A549 (cell line): ENCODE measurements around the gene CXCL6. TPM values are rescaled to one million over a fixed set of nuclear protein-coding genes. Genes with fewer than 3 reads are reported as not detected.

Source experiments
- ATAC-seq, 2 experiments: fragments of 200-7000 bp in 1 of 2; fragments of >200 bp in 1 of 2; cut with Nextera tagmentation in 1 of 2; cut with Tn5 transposase in 1 of 2; 3 replicates each; pipeline versions ENCODE4 v1.8.0 to v1.9.1; 2018 to 2020; ENCODE audit warnings: mild to moderate bottlenecking in 1 of 2, moderate library complexity in 1 of 2
- CTCF ChIA-PET: fragments of 300-600 bp; sonication (Branson Sonifier 250); formaldehyde crosslinking; extraction: SDS; loops from one replicate; lab custom pipeline; 2021; ENCODE audit warnings: antibody characterized with exemption, inconsistent platforms; lab: Yijun Ruan, JAX
- POLR2A ChIA-PET: fragments of 350-600 bp; formaldehyde crosslinking; extraction: SDS; loops from one replicate; lab custom pipeline; 2021; ENCODE audit warnings: antibody characterized with exemption, inconsistent platforms; lab: Yijun Ruan, JAX
- DNase-seq, 2 experiments: peaks; one replicate each; pipeline versions ENCODE4 v3.0.0 to v3.0.0-alpha.2; 2011 to 2016; ENCODE audit warnings: low read depth in 1 of 2, low spot score in 1 of 2
- FAIRE-seq: peaks from 2 replicates; lab custom pipeline; 2011; peaks lifted over from hg19 to GRCh38; lab: Jason Lieb, UNC
- H3K27ac ChIP-seq, 2 experiments: fragments of >200 bp; sonication (Bioruptor Twin); formaldehyde crosslinking; 3 replicates each; pipeline ENCODE4 v1.5.1; 2016 to 2017
- H3K4me1 ChIP-seq: fragments of >200 bp; sonication (Bioruptor Twin); formaldehyde crosslinking; 3 replicates; pipeline ENCODE4 v1.6.1; 2016
- H3K4me2 ChIP-seq: fragments of >200 bp; sonication (Bioruptor Twin); formaldehyde crosslinking; 3 replicates; pipeline ENCODE4 v1.6.1; 2016
- H3K4me3 ChIP-seq: fragments of >200 bp; sonication (Bioruptor Twin); formaldehyde crosslinking; 3 replicates; pipeline ENCODE4 v1.5.1; 2016
- H3K9me3 ChIP-seq: fragments of >200 bp; sonication (Bioruptor Twin); formaldehyde crosslinking; 3 replicates; pipeline ENCODE4 v1.6.1; 2016
- BHLHE40 ChIP-seq: IDR thresholded peaks from 2 replicates; pipeline ENCODE4 v1.6.1; 2012; ENCODE audit warnings: low read depth, low read length, inconsistent platforms
- CBX2 ChIP-seq: fragments of 200-600 bp; sonication (generic); IDR thresholded peaks from 2 replicates; pipeline ENCODE4 v1.6.1; 2016; ENCODE audit warnings: low read depth, mild to moderate bottlenecking, borderline replicate concordance
- CBX8 ChIP-seq: fragments of 200-600 bp; sonication (generic); IDR thresholded peaks from 2 replicates; pipeline ENCODE4 v1.6.1; 2016
- EHF ChIP-seq: fragments of 250-450 bp; sonication (Bioruptor Pico); IDR thresholded peaks from 2 replicates; pipeline ENCODE4 v1.5.0; 2020; ENCODE audit warnings: mild to moderate bottlenecking
- ESRRA ChIP-seq: fragments of 150-350 bp; IDR thresholded peaks from 2 replicates; pipeline ENCODE4 v1.6.1; 2014; ENCODE audit warnings: mild to moderate bottlenecking, low read length, borderline replicate concordance
- FOSB ChIP-seq: fragments of 250-450 bp; sonication (Bioruptor Pico); IDR thresholded peaks from 2 replicates; pipeline ENCODE4 v1.5.0; 2020; ENCODE audit warnings: mild to moderate bottlenecking, moderate library complexity
- FOSL2 ChIP-seq, 2 experiments: fragments of 450-650 bp in 1 of 2; fragments of >200 bp in 1 of 2; sonication (Bioruptor Twin) in 1 of 2; formaldehyde crosslinking; IDR thresholded peaks; 2 replicates each; pipeline versions ENCODE4 v1.5.0 to v1.6.1; 2016 to 2020; ENCODE audit warnings: mild to moderate bottlenecking in 1 of 2, moderate library complexity in 1 of 2
- GATA3 ChIP-seq: IDR thresholded peaks from 2 replicates; pipeline ENCODE4 v1.6.1; 2012; ENCODE audit warnings: borderline replicate concordance
- HEYL ChIP-seq: fragments of 250-450 bp; sonication (Bioruptor Pico); IDR thresholded peaks from 2 replicates; pipeline ENCODE4 v1.8.0; 2021; ENCODE audit warnings: mild to moderate bottlenecking, moderate library complexity
- HOXA7 ChIP-seq: fragments of 250-450 bp; sonication (Bioruptor Pico); IDR thresholded peaks from 2 replicates; pipeline ENCODE4 v1.5.0; 2020; ENCODE audit warnings: mild to moderate bottlenecking, moderate library complexity
- JUNB ChIP-seq: fragments of >200 bp; sonication (Bioruptor Twin); formaldehyde crosslinking; IDR thresholded peaks from 2 replicates; pipeline ENCODE4 v1.6.1; 2016
- KDM1A ChIP-seq: fragments of 200-600 bp; sonication (generic); IDR thresholded peaks from 2 replicates; pipeline ENCODE4 v1.6.1; 2016; ENCODE audit warnings: low read depth, mild to moderate bottlenecking
- KDM5A ChIP-seq: fragments of 200-600 bp; sonication (generic); IDR thresholded peaks from 2 replicates; pipeline ENCODE4 v1.6.1; 2016; ENCODE audit warnings: antibody characterized with exemption, mild to moderate bottlenecking
- NPAS2 ChIP-seq: fragments of 250-450 bp; sonication (Bioruptor Pico); IDR thresholded peaks from 2 replicates; pipeline ENCODE4 v1.8.0; 2022; ENCODE audit warnings: mild to moderate bottlenecking, moderate library complexity, borderline replicate concordance
- NR3C1 ChIP-seq: fragments of >200 bp; sonication (Bioruptor Twin); formaldehyde crosslinking; IDR thresholded peaks from 3 replicates; pipeline ENCODE4 v1.6.1; 2017
- RAD21 ChIP-seq, 2 experiments: fragments of >200 bp in 1 of 2; sonication (Bioruptor Twin) in 1 of 2; formaldehyde crosslinking in 1 of 2; IDR thresholded peaks in 1 of 2; conservative IDR thresholded peaks in 1 of 2; 2 replicates in 1 of 2; 3 replicates in 1 of 2; pipeline ENCODE4 v1.6.1; 2012 to 2018; ENCODE audit warnings: inconsistent platforms in 1 of 2
- RARB ChIP-seq: fragments of 250-450 bp; sonication (Bioruptor Pico); IDR thresholded peaks from 2 replicates; pipeline ENCODE4 v1.8.0; 2021; ENCODE audit warnings: mild to moderate bottlenecking, moderate library complexity
- SMC3 ChIP-seq: fragments of >200 bp; sonication (Bioruptor Twin); formaldehyde crosslinking; IDR thresholded peaks from 3 replicates; pipeline ENCODE4 v1.6.1; 2018; ENCODE audit warnings: inconsistent platforms
- SREBF2 ChIP-seq: fragments of 450-650 bp; IDR thresholded peaks from 2 replicates; pipeline ENCODE4 v1.6.1; 2014; ENCODE audit warnings: mild to moderate bottlenecking, moderate library complexity
- TFCP2L1 ChIP-seq: fragments of 250-450 bp; sonication (Bioruptor Pico); IDR thresholded peaks from 2 replicates; pipeline ENCODE4 v1.5.0; 2021; ENCODE audit warnings: mild to moderate bottlenecking
- ZC3H11A ChIP-seq: fragments of 450-650 bp; IDR thresholded peaks from 2 replicates; pipeline ENCODE4 v1.6.1; 2014; ENCODE audit warnings: antibody characterized with exemption, mild to moderate bottlenecking
- ZNF302 ChIP-seq: fragments of 250-450 bp; sonication (Bioruptor Pico); IDR thresholded peaks from 2 replicates; pipeline ENCODE4 v1.9.0; 2021; ENCODE audit warnings: inconsistent platforms, mild to moderate bottlenecking, moderate library complexity
- WGBS: methylation state at CpG from one replicate; pipeline ENCODE4 v1.1.6; 2017; ENCODE audit errors: missing lambda C conversion rate; 5-methylcytosine and 5-hydroxymethylcytosine counted together
- polyA plus RNA-seq, 4 experiments: library from polyadenylated mRNA; depleted of rRNA in 3 of 4; stranded (reverse); fragments of >200 nt; fragmentation: RNase III in 1 of 4; extraction: RNeasy Plus Mini Kit Qiagen cat#74134 plus additional on column Dnase treatment in 1 of 4; gene quantifications; 2 replicates in 3 of 4; 3 replicates in 1 of 4; pipeline ENCODE4 v1.2.3, GENCODE V29; 2011 to 2017
- TF ChIP-seq, protein P1 (sequence below): fragments of >200 bp; sonication (Bioruptor Twin); formaldehyde crosslinking; IDR thresholded peaks from 3 replicates; pipeline ENCODE4 v1.5.1; 2016
- TF ChIP-seq, protein P2 (sequence below): fragments of 150-350 bp; IDR thresholded peaks from 2 replicates; pipeline ENCODE4 v1.6.1; 2014; ENCODE audit warnings: low read depth, mild to moderate bottlenecking, low read length
- TF ChIP-seq, protein P3 (sequence below): IDR thresholded peaks from 2 replicates; pipeline ENCODE4 v1.6.1; 2012
- TF ChIP-seq, protein P4 (sequence below): fragments of 250-450 bp; sonication (Bioruptor Pico); IDR thresholded peaks from 2 replicates; pipeline ENCODE4 v1.5.0; 2020; ENCODE audit warnings: low read depth, mild to moderate bottlenecking, moderate library complexity
- TF ChIP-seq, protein P5 (sequence below): fragments of >200 bp; sonication (Bioruptor Twin); formaldehyde crosslinking; IDR thresholded peaks from 3 replicates; pipeline ENCODE4 v1.6.1; 2016
- TF ChIP-seq, protein P6 (sequence below): IDR thresholded peaks from 2 replicates; pipeline ENCODE4 v1.6.1; 2012

Gene CXCL6
- polyA plus RNA-seq, 2 of the 4 experiments (the other 2 are of a cell fraction), result 0.06 TPM; not detected in 1

DNA sequence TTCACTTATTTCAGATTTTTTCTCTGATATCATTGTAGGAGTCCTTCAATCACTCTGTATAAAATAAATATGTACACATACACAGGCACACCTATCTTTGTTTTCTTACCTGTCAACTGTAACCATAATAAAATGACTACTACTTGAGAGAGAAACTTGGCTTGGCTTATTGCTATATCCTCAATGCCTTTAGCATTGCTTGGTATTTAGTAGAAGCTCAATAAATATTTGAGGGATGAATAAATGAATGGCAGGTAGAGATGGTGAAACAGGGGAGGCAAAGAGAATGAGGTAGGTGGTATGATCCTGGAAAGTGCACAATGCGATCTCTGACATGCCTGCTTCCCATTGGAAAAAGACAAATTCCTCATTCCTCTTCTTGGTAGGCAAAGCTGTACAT is 21.8 kb upstream of the CXCL6 start:
- no peak overlapping the region for H3K4me3 ChIP-seq
- H3K4me1 ChIP-seq, result peaks cover 20% of the 10 kb centered on the region
- no peak for ATAC-seq
- no peak for FAIRE-seq
- peak overlapping the region in 1 of 2 experiments; percentile 30; a peak in 2 of 6 replicates for H3K27ac ChIP-seq
- no peaks in the 10 kb centered on the region for H3K9me3 ChIP-seq
- DNase-seq, result no peak
- 89% methylated on average over 1 of the region's 1 CpG for WGBS
- ChIA-PET POLR2A (no interaction called here), CTCF (no interaction called here)
- H3K4me2 ChIP-seq, result no peak overlapping the region
- TF ChIP-seq EHF (CRISPR knock-in tag) (no peak), GATA3 (no peak), ZC3H11A (no peak), NR3C1 (no peak), JUNB (no peak), HOXA7 (CRISPR knock-in tag) (no peak), FOSL2 (IDR thresholded peaks at IDR 0.05) (no peak), FOSL2 (CRISPR knock-in tag; IDR thresholded peaks at IDR 0.05) (no peak), RAD21 (conservative IDR thresholded peaks at IDR 0.05 in 1 of 2, IDR thresholded peaks at IDR 0.05 in 1 of 2) (no peak), CBX8 (no peak), CBX2 (no peak), NPAS2 (CRISPR knock-in tag) (no peak), KDM5A (no peak), TFCP2L1 (CRISPR knock-in tag) (no peak), SMC3 (no peak), BHLHE40 (no peak)
- TF ChIP-seq, protein P1, sequence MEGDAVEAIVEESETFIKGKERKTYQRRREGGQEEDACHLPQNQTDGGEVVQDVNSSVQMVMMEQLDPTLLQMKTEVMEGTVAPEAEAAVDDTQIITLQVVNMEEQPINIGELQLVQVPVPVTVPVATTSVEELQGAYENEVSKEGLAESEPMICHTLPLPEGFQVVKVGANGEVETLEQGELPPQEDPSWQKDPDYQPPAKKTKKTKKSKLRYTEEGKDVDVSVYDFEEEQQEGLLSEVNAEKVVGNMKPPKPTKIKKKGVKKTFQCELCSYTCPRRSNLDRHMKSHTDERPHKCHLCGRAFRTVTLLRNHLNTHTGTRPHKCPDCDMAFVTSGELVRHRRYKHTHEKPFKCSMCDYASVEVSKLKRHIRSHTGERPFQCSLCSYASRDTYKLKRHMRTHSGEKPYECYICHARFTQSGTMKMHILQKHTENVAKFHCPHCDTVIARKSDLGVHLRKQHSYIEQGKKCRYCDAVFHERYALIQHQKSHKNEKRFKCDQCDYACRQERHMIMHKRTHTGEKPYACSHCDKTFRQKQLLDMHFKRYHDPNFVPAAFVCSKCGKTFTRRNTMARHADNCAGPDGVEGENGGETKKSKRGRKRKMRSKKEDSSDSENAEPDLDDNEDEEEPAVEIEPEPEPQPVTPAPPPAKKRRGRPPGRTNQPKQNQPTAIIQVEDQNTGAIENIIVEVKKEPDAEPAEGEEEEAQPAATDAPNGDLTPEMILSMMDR, result no peak
- TF ChIP-seq, protein P2, sequence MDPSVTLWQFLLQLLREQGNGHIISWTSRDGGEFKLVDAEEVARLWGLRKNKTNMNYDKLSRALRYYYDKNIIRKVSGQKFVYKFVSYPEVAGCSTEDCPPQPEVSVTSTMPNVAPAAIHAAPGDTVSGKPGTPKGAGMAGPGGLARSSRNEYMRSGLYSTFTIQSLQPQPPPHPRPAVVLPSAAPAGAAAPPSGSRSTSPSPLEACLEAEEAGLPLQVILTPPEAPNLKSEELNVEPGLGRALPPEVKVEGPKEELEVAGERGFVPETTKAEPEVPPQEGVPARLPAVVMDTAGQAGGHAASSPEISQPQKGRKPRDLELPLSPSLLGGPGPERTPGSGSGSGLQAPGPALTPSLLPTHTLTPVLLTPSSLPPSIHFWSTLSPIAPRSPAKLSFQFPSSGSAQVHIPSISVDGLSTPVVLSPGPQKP, result no peak
- TF ChIP-seq, protein P3, sequence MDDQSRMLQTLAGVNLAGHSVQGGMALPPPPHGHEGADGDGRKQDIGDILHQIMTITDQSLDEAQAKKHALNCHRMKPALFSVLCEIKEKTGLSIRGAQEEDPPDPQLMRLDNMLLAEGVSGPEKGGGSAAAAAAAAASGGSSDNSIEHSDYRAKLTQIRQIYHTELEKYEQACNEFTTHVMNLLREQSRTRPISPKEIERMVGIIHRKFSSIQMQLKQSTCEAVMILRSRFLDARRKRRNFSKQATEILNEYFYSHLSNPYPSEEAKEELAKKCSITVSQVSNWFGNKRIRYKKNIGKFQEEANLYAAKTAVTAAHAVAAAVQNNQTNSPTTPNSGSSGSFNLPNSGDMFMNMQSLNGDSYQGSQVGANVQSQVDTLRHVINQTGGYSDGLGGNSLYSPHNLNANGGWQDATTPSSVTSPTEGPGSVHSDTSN, result no peak

DNA sequence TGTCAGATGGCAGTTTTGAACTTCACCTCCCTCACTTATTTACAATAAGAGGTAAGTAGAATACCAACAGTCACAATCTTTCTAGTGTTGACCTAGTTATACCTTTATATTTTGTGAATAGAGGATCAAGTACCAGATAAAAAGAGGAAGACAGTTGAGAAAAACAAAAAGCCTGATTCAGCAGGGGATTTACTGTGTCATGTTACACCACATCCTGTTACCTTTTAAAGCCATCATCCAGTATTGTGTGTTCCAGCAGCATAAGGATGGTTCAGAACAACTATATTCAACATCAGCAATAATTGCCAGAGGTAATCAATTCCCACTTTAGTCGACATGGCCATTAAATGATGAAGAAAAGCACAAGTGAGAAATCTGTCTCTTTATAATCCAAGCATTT is 21.3 kb upstream of the CXCL6 start:
- FAIRE-seq, result no peak
- no peak for ATAC-seq
- H3K4me3 ChIP-seq, result no peak overlapping the region
- no peaks in the 10 kb centered on the region for H3K9me3 ChIP-seq
- peak overlapping the region; percentile 19 to 30; a peak in 2 of 6 replicates for H3K27ac ChIP-seq
- H3K4me1 ChIP-seq, result peaks cover 20% of the 10 kb centered on the region
- 36% methylated on average over 1 of the region's 1 CpG for WGBS
- CTCF ChIA-PET, result no interaction called here
- DNase-seq, result no peak
- no peak overlapping the region for H3K4me2 ChIP-seq
- TF ChIP-seq KDM1A (no peak), HOXA7 (CRISPR knock-in tag) (no peak), FOSB (CRISPR knock-in tag) (no peak), ESRRA (no peak), RARB (CRISPR knock-in tag) (no peak), RAD21 (conservative IDR thresholded peaks at IDR 0.05 in 1 of 2, IDR thresholded peaks at IDR 0.05 in 1 of 2) (no peak), JUNB (no peak), SREBF2 (no peak), HEYL (CRISPR knock-in tag) (no peak), ZNF302 (no peak)
- TF ChIP-seq, protein P4, sequence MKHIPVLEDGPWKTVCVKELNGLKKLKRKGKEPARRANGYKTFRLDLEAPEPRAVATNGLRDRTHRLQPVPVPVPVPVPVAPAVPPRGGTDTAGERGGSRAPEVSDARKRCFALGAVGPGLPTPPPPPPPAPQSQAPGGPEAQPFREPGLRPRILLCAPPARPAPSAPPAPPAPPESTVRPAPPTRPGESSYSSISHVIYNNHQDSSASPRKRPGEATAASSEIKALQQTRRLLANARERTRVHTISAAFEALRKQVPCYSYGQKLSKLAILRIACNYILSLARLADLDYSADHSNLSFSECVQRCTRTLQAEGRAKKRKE (CRISPR knock-in tag), result no peak
- TF ChIP-seq, protein P5, sequence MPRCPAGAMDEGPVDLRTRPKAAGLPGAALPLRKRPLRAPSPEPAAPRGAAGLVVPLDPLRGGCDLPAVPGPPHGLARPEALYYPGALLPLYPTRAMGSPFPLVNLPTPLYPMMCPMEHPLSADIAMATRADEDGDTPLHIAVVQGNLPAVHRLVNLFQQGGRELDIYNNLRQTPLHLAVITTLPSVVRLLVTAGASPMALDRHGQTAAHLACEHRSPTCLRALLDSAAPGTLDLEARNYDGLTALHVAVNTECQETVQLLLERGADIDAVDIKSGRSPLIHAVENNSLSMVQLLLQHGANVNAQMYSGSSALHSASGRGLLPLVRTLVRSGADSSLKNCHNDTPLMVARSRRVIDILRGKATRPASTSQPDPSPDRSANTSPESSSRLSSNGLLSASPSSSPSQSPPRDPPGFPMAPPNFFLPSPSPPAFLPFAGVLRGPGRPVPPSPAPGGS, result no peak
- TF ChIP-seq, protein P6, sequence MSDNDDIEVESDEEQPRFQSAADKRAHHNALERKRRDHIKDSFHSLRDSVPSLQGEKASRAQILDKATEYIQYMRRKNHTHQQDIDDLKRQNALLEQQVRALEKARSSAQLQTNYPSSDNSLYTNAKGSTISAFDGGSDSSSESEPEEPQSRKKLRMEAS, result no peak
- POLR2A ChIA-PET, result no interaction called here
